NCI-H345 treated with DMSO at 0.1 percent for 48 hours (cell line): ENCODE measurements around the gene HTT.

Experiments
- DNase-seq: peaks from one replicate; lab custom pipeline; 2025; ENCODE audit not compliant: unreplicated experiment; lab: John Stamatoyannopoulos, UW

Gene HTT

DNA sequence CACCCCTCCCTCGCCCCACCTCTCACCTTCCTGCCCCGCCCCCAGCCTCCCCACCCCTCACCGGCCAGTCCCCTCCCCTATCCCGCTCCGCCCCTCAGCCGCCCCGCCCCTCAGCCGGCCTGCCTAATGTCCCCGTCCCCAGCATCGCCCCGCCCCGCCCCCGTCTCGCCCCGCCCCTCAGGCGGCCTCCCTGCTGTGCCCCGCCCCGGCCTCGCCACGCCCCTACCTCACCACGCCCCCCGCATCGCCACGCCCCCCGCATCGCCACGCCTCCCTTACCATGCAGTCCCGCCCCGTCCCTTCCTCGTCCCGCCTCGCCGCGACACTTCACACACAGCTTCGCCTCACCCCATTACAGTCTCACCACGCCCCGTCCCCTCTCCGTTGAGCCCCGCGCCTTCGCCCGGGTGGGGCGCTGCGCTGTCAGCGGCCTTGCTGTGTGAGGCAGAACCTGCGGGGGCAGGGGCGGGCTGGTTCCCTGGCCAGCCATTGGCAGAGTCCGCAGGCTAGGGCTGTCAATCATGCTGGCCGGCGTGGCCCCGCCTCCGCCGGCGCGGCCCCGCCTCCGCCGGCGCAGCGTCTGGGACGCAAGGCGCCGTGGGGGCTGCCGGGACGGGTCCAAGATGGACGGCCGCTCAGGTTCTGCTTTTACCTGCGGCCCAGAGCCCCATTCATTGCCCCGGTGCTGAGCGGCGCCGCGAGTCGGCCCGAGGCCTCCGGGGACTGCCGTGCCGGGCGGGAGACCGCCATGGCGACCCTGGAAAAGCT lies at the start of gene HTT, which contains the start of gene HTT-AS:
Gene HTT (plus strand): TSS at position 604 of the 768 bp plus-strand sequence. CDS start 145 bp downstream, at position 749.
Gene HTT-AS (minus strand): TSS at position 461 of the 768 bp plus-strand sequence.
- DNase-seq: peak; percentile 67

DNA sequence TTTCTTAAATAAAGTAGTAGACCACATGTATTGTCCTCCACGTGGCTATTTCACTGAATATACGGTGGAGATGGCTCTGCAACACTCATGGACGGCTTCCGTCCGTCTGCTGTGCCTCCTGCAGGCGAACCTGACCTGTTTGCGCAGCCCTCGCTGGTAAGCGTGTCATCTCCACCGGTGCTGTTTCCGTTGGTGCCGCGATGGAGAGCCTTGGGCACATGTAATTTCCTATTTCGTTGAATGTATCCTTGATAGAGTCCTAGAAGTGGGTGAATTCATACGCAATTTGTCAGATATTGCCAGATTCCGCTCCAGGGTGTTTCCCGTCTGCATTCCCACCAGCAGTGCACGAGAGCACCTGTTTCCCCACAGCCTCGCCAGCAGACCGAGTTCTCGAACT lies 48.6 kb upstream of the HTT start:
- no peak for DNase-seq

DNA sequence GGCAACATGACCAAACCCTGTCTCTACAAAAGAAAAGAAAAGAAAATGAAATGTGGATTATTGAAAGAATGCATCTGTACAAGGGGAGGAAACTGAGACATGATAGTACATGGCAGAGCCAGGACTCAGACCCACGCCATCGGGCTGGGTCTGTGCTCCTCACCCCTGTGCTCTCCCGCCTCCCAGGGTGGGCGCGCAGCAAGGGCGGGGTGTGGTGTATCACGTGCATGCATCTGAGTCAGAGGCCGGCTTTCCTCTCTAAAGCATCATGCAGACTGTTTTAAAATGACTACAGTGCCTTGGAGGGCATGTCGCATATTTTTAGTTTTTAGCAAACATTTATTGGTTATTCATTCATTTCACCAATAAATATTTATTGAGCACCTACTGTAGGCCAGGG lies 47.9 kb upstream of the HTT start:
- no peak for DNase-seq

DNA sequence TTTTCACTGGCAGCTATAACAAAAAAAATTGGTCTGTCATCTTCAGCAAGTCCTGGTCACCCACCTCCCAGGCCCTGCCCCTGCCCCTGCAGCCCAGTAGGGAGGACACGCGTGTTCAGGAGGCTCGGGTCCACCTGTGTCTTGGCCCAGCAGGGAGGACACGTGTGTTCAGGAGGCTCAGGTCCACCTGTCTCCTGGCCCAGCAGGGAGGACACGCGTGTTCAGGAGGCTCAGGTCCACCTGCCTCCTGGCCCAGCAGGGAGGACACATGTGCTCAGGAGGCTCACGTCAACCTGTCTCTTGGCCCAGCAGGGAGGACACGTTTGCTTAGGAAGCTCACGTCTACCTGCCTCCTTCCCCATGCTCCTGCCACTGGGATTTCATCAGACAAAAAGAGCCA lies 45.0 kb upstream of the HTT start:
- DNase-seq: no peak

DNA sequence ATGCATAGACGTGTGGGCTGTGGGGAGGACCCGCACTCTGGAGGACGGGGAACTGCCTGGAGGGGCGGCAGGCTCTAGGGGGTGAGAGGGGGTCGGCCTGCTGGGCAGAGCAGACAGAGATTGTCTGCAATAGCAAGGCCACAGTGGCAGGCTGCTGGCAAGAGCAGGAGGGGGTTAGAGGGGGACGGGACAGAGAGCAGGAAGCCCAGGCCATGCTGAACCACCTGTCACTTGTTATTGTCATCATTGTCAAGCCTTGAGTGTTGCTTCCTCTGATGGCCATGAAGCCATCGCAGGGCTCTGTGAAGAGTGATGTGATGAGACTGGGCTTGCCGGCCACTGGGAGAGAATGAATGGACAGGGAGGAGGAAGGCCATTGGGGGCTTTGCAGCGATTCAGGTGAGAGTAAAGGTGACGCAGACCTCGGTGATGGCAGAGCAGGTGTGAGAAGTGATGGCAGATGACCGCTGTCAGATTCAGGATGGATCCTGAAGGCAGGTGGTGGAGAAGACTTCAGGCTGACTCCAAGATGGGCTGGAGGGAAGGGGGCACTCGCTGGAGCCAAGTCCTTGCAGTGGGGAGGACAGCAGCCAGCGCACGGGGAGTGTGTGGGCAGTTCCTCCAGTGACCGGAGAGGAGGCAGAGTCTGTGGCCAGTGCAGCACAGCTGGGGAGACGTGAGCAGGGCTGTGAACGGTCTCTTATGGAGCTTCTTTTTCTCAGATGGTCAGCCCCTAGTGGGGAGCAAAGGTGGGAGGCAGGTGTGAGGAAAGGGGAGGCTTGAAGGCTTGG lies 43.7 kb upstream of the HTT start:
- DNase-seq: no peak

DNA sequence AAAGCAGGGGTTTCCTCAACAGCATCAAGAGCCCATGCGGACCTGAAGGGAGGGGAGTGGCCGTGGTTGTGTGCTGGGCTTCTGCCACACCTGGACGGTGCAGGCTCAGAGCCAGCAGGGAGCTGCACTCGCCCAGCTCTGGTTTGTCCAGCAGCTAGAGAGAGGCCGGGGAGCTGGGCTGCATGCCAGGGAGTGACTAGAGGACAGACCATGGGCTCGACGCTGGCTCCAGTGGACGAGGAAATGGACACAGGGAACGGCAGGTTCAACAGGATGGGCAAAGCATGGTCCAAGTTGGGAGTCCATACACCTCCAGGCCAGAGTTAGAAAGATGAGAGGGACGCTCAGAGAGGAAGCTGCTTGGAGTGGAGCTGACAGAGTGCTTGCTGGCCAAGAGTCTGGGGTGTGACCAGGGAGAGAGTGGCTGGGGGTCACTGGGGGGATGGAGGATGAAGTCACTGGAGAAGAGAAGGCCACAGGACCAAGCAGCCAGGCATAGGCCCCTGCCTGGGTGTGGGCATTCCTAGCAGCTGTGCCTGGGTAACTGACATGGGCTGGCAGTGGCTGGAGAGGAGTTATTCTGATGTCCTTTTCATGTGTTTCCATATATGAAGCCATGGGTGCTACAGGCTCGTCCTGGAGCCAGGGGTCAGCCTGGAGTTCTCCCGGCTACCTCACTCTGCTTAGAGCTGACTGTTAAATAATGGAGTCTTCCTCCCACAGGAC lies 43.0 kb upstream of the HTT start:
- no peak for DNase-seq

DNA sequence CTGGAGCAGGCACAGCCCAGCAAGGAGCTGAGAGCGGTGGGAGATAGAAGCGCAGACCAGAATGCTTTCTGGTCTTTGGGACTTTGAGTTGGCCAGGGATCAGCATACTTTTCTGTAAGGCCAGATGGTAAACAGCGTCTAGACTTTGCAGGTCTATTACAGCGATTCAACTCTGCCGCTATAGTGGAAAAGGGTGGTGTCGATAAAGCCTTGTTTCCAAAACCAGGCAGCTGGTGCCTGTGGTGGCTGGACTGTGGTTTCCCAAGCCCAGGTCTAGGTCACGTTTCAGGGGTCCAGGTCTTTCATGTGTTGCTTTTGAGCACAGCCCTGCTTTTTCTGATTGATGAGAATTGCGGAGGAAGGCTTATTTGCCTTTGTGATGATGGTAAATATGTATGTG lies 40.2 kb upstream of the HTT start:
- no peak for DNase-seq

DNA sequence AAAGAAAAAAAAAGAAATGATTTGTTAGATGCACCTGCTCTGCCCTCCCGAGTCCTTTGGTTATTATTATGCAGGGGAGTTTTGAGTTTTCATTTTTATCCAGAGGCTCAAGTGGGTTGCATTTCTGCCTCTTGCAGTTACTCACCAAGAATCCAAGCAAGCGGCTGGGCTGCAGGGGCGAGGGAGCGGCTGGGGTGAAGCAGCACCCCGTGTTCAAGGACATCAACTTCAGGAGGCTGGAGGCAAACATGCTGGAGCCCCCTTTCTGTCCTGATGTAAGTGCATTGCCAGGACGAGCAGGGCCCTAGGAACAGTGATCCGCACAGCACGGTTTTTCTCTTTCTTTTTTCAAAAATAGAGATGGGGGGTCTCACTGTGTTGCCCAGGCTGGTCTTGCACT lies 39.2 kb upstream of the HTT start:
- no peak for DNase-seq

DNA sequence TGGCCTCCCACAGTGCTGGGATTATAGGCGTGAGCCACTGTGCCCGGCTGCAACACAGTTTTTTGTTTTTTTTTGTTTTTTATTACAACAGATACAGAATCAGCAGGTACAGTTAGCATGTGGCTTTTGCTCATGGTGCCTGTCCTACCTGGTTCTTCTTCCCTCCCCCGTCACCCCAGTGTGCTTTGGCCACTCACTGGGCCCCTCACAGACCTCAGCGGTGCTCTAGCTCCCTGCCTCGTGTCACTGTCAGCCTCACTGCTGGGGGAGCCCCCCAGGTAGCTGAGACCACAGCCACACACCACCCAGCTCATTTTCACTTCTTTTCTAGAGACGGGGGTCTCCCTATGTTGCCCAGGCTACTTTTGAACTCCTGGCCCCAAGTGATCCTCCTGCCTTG lies 38.8 kb upstream of the HTT start:
- DNase-seq: no peak

DNA sequence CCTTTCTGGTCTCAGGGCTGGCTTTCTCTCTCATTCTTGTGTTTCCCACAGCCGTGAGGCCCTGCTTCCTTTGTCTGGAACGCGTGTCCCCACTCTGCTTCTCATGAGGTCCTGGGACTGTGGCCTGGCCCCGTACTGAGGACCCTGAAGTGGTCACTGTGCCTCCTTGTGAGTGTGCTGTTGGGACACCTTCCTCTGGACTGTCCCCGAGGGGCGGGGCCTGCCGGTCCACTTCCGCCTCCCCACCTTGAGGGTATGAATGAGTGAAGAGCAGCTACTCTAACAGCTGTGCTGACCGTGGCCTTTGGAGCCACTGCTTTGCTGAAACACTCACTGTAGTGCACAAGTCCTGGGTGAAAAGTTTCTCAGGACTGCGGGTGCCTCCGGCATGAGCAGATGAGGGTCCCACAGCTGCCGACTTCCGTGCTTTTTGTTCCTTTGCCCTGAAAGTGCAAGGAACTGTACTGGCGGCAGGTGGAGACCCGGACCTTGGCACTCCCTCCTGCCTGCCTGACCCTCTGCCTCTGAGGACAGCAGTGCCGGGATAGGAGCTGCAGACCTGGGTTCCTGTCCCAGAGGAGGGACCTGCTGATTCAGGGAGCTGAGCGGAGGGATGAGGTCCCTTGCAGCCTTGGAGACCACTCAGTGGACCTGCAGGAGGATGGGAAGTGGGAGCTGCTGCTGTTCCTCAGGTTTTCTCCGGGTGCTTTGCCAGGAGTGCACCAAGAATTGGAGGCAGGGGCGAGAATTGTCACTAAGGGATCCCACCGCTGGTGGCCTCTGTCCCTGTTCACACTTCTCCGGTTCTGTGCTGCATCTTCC lies 38.1 kb upstream of the HTT start:
- DNase-seq: no peak

DNA sequence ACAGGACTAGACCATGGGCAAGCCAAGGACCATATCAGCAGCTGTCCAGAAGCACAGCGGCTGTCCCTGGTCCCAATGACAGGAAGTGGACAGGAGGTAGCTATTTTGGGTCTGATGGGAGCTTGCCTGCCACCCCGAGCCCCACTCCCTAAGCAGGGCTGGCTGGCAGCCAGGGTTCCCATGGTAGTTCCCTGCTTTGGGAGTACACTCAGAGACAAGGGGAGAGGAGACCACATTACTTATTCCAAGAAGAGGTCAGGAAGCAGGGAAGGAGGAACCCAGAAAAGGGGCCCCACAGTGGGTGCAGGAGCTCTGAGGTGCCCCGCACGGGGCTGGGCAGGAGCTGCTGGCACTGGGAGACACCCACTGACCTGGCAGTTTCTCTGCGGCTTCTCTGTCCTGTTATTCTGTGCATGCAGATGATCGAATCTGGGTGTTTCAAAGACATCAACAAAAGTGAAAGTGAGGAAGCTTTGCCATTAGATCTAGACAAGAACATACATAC lies 36.5 kb upstream of the HTT start:
- no peak for DNase-seq

DNA sequence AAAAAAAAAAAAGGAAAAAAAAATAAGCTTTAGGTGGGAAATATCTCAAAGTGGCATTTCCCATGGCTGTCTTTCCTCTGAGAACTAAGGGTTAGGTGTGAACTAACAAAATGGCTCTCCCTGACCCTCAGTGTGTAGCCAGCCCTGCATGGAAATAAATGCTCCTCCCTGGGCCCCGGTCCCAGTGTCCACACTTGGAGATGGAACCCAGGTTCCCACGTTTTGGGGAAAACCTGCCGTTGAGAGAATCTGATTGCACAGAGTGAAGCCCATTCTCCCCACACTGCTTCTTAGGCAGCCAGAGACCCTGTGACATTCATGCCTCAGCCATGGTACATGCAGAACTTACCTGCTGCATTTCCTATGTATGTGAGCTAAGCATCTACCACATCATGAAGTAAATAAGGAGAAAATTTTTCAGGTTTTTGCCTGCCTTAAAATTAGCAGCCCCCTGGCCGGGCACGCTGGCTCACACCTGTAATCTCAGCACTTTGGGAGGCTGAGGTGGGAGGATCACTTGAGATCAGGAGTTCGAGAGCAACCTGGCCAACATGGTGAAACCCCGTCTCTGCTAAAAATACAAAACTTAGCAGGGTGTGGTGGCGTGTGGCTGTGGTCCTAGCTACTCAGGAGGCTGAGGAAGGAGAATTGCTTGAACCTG lies 34.6 kb upstream of the HTT start:
- DNase-seq: no peak

DNA sequence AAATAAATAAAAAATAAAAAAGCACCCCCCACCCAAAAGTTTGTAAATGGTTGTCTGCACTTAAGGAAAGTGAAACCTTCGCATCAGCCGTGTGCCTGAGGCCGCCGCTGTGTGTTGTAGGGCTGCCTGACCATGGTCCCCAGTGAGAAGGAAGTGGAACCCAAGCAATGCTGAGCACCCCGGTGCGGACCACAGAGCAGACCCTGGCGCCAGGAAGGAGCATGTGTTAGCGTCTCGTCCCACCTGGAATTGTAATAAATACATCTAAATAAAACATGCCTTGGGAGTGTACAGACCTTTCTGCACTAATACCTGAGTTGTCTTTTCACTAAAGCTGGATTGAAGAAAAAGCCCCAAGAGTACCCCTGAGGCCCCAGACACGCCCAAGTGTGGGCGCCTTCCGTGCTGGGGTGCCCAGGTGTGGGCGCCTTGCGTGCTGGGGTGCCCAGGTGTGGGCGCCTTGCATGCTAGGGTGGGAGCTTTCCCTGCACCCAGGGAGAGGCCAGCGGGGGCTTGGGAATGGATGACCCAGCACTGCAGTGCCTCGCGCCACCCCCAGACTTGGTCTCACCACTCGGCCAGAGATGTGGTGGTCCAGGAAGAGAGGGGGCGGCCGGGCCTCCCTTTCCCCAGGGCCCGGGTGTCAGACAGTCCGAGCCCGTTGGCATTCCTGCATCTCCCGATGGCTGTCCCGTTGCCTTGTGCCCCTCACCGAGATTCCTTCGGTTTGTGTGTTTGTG lies 33.9 kb upstream of the HTT start:
- DNase-seq: no peak

DNA sequence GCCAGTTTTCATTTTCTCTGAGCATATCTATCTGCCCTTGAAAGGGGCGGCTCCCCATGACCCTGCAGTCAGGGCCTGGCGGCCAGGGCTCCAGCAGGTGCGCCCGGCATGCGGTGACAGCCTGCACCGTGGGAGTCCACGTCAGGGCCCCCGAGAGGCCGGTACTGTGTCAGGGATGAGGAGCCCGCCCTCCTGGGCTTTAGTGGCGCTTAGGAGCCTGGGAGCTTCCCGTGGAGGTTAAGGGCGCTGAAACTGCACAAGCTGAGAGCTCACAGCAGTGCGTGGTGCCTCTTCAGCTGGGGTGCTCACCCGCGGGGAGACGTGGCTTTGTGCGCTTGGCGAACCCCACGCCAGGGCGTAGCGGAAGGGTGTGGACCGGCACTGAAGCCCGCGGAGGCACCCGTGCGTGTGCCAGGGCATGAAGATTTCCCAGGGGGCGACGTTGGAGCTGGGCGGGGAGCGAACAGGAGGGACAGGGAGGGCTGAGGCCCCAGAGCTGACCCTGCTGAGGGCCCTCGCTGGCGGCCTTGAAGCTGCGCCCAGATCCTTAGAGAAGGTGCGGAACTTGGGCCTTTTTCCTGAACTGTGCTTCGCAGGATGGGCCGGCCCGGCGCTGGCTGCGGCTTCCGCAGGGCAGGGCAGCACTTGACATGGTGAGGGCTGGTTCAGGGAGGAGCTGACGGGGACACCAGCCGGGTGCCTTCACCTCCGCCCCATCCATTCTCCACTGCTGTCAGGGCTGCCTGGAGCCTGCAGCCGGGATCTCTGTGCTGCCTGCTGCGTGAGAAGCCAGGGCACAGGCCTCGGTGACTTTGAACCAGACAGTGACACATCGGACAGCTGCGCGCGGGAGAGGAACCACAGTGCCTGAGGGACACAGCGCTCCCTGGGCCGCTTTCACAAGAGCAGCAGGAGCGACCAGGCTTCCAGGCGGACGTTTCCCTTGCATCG lies 33.0 kb upstream of the HTT start:
- DNase-seq: no peak

DNA sequence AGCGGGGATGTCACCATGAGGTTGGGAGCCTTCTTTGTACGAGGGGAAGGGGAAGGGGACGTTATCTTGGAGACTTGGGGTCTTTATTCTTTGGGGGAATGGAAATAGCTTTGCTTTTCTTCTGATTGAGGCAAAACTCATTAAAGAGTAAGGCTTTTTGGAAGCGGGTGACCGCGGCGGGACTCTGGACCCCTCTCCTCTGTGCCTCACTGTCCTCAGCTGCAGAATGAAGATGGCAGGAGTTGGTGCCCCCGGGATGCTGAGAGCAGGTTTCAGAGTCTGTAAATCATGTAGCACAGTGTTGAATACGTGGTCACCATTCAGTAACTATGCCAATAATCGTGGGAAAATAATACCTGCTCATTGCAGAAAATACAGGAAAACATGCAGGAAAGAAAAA lies 32.3 kb upstream of the HTT start:
- no peak for DNase-seq

DNA sequence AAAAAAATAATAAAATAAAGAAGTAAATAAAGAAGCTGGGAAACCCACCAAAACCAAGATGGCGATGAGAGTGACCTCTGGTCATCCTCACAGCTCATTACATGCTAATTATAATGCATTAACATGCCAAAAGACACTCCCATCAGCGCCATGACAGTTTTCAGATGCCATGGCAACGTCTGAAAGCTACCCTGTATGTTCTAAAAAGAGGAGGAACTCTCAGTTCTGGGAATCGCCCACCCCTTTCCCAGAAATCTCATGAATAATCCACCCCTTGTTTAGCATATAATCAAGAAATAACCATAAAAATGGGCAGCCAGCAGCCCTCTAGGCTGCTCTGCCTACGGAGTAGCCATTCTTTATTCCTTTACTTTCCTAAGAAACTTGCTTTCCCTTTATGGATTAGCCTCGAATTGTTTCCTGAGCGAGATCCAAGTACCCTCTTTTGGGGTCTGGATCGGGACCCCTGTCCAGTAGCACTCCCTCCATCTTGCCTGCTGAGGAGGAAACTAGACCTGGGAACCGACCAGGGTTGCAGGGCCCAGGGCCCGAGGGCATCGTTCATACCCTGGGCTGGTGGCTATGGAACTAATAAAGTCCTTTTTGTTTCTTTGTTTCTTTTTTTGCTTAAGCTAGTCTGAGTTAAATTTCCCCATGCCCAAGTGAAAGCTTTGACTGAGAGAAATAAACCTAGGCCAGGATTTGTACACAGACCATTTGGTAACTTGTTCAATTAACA lies 31.0 kb upstream of the HTT start:
- DNase-seq: no peak
